HG02870 (cell line): ENCODE measurements around the gene TBC1D22A.

ENCODE experiments used
- ATAC-seq: cut with Tn5 transposase; IDR thresholded peaks from one replicate; pipeline ENCODE4 v1.9.1; 2021; ENCODE audit warnings: mild to moderate bottlenecking, moderate library complexity; ENCODE audit not compliant: unreplicated experiment

TBC1D22A gene

DNA sequence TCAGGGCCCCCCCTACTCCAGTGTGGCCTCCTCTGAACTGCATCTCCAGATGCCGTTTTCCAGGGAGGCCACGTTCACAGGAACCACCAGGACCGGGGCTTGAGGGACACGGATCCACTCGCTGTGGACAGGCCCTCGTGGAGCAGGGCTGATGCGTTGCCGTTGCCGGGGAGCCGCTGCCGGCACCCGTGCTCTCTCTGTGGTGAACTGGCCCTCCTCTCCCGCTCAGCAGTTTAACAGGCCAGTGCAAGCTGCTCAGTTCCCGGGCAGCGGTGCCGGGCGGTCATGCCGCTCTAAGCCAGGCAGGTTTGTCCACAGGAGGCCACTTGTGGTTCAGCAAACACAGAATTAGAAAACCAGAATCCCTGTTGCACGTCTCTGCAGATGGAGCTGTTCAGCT lies 301.6 kb downstream of the TBC1D22A start:
- ATAC-seq = no peak

- ATAC-seq = no peak
Measured at GRCh38 chr22:47064416-47064815, 302.0 kb downstream of the TBC1D22A start.

DNA sequence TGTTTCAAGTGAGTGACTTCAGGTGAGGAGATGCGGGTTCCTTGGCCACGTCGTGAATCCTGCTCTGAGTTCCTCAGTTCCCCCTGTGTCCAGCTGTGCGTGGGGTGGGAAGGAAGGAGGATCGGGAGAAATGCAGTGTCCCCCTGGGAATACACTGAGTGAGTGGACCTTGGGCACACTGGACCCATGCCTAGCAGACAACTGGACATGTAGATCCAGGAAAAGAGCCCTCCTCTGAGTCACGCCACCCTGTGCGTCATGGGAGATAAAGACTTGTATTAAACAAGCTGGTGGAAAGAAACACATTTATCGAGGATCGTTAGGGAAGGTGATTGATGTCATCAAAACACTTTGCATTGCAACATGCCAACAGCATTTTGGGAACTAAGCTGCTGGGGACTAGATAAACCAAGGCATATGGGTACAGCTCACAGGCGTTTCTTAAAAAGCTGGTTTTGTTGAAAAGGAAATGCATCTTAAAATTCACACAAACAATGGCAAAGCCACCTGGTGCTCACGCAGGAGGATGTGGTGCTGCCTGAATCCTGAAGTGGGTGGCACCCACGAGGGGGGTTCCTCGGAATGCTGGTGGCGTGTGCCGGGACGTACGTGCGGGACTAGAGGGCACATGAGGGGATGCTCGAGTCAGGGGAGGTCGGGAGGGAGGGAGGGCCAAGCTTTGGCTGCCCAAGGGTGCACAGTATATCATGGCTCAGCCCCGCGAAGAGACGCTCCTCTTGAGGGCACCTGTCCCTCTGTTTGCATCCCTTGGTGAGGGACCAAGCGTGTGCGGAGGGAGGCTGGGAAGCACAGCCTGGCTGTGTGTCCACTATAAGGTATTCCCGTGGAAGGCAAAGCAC lies 303.5 kb downstream of the TBC1D22A start:
- ATAC-seq = no peak

DNA sequence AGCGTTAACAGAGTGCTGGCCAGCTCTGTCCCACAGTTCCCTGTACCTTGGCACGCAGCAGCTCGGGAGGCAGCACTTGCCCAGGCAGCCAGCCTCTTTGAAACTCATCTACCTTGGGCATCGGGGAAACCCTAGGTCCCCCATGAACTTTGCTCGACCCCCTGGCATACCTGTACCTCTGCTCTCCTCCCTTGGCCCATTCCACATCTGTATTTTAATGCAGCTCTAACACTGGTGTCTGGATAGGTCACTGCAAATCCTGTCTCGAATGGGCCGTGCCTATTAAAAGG lies 304.1 kb downstream of the TBC1D22A start:
- no peak for ATAC-seq

GRCh38 chr22:47067321-47067890 lies 305.0 kb downstream of the TBC1D22A start:
- no peak for ATAC-seq

DNA sequence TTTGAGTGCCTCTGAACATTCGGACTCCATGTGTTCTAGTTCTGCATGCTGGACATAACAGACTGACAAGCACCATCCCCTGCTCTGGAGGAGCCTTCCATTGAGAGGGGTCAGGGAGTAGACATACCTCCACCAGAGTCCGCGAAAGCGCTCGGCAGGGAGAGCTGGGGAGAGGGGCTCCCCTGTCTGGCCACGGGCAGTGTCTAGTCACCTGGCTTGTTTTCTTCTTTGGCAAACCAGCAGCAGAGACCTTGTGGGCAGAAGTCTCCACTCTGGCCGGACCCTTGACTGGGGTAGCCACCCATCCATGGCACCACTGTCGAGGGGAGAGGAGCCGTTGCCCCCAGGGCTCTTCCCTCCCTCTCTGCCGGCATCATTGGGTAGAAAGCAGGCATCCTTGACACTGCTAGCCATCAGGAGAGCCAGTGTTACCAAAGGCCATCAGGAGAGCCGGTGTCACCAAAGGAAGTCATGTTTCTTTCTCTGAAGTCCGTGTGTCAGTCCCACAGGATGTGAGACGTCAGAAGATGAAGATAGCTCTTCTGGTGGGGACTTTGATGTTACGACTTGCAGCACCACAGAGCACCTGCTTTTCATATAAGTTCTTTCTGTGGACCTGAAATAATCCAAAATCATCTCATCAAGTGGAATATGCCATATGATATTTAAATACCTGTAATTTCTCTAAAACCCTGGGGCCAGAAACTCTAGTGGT lies 305.6 kb downstream of the TBC1D22A start:
- no peak for ATAC-seq

DNA sequence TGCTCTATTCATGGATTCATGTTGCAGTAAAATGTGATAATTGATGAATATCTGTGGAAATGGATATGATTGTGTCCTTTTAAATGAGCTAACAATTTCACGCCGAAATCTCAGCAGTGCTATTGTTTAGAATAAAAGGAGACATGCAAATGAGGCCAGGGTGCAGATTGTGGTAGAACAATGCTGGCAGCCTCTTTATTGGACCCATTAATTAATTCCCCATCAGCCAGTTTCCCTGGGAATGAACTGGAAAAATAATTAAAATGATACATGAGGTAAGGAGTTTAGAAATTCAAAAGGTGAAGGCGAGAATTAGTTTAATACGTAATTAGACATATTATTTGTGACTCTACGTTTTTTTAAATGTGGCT lies 306.2 kb downstream of the TBC1D22A start:
- no peak for ATAC-seq

- no peak for ATAC-seq
Measured at GRCh38 chr22:47069270-47069669, 306.8 kb downstream of the TBC1D22A start.

DNA sequence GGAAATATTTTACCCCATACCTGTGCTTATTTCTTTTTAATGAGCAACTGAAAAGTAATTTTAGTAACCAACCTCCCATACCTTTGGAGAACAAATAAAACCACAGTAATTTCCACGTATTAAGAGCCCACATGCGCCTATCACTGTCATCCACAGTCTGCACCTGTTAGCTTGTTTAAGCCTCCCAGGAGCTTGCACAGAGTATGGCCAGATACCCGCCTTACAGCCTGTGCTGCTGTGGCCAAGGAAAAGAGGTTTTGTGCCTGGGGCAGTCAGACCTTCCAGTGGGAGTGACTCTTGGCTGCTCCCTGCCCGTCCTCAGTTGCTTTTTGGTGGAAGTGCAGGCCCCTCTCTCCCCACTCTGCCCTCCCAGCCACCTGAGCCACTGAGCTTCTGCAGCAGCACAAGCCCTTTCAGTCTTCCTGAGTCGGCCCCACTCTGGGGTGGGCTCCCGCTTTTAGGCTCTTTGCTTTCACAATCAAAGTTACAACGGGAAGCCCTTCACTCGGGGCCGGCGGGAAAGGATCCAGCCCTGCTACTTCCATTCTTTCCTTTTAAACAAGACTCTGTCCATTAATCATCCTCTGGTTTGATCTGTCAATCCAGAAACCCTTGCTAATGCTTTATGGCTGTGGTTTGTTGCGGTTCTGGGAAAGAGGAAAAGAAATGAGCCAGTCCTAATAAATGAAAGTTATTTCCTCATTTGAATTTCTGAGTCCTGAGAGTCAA lies 308.8 kb downstream of the TBC1D22A start:
- ATAC-seq = no peak

- no peak for ATAC-seq
Measured at GRCh38 chr22:47071807-47072641, 309.6 kb downstream of the TBC1D22A start.

GRCh38 chr22:47072642-47072967 lies 310.2 kb downstream of the TBC1D22A start:
- ATAC-seq = no peak

- no peak for ATAC-seq
Measured at GRCh38 chr22:47073075-47073474, 310.6 kb downstream of the TBC1D22A start.

GRCh38 chr22:47074105-47074504 lies 311.7 kb downstream of the TBC1D22A start:
- ATAC-seq = no peak

DNA sequence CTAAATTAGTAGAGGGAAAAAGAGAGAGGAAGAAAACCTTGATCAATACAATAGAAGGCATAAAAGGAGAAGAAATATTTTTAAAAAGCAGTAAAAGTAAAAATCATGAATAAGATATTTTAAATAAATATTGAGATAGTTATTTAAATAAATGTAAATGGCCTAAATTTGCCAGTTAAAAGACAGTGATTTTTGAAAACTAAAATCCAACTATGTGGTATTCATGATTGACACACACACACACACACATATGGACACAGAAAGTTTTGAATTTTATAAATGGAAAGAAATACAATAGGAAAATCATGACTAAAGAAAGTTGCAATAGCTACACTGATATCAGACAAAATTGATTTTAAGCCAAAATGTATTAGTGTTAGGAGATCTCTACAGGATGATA lies 313.1 kb downstream of the TBC1D22A start:
- no peak for ATAC-seq

- no peak for ATAC-seq
Measured at GRCh38 chr22:47076758-47077157, 314.3 kb downstream of the TBC1D22A start.

- no peak for ATAC-seq
Measured at GRCh38 chr22:47080100-47080499, 317.6 kb downstream of the TBC1D22A start.

DNA sequence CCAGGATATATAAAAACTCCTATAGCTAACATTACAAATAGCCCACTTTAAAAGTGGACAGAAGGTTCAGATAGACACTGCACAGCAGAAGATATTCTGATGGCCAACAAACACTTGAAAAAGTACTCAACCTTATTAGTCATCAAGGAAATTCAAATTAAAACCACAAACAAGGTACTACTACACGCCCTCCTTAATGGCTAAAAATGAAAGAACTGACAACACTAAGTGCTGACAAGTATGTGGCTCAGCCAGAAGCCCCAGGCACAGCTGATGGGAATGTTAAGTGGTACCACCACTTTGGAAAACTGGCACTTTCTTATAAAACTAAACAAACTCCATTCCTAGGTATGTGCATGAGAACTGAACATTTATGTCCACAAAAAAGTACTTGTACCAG lies 320.1 kb downstream of the TBC1D22A start:
- ATAC-seq = no peak

- ATAC-seq = no peak
Measured at GRCh38 chr22:47083379-47083986, 321.0 kb downstream of the TBC1D22A start.

DNA sequence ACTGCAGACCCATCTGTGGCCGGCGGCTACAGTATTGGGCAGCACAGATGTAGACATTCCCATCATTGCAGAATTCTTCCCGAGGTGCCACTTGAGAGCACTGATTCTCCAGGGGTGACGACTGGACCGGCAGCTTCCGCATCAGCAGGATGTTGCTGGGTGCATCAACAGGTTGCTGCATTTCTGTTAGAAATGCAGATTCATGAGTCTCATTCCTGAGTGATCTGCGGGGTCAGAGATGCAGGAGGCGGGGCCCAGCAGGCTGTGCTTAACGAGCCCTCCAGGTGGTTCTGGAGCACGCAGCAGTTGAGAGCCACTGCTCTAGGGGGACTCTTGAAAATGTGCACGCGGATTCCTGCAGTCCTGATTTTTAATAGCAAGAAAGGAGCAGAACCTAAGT lies 321.8 kb downstream of the TBC1D22A start:
- ATAC-seq = no peak

GRCh38 chr22:47086596-47087248 lies 324.3 kb downstream of the TBC1D22A start:
- ATAC-seq = no peak
